Measurements from ENCODE around the gene ZNF408.
"Not testable (repeated sequence)": the region's sequence is repeated elsewhere in the genome, so short reads cannot be mapped to it uniquely, and the experiment has no call there.

The ZNF408 gene

GRCh38 chr11:46705070-46705688, 4.3 kb downstream of the ZNF408 start:
- Histone ChIP-seq H3K36me3 (ENCODE audit: insufficient read depth, low read length) (peaks cover 42% of the 10 kb centered on the region), H3K4me1 (ENCODE audit: insufficient read depth, low read length, severe bottlenecking) (peaks cover 13% of the 10 kb centered on the region), H3K79me2 (ENCODE audit: insufficient read depth, low read length) (peaks cover 10% of the 10 kb centered on the region), H3K4me3 (ENCODE audit: low read depth, low read length, poor library complexity, severe bottlenecking) (no peak overlapping the region), H3K4me2 (ENCODE audit: low read length) (no peak overlapping the region), H3K9ac (ENCODE audit: low read length) (no peak overlapping the region), H3K9me2 (ENCODE audit: low read depth, low read length) (no peaks in the 10 kb centered on the region), H3K9me3 (ENCODE audit: low read length) (no peaks in the 10 kb centered on the region), H3F3A (ENCODE audit: insufficient read depth, low read length) (no peaks in the 10 kb centered on the region), H4K20me1 (ENCODE audit: insufficient read depth, low read length) (no peaks in the 10 kb centered on the region), H3K27me3 (ENCODE audit: insufficient read depth, low read length) (no peaks in the 10 kb centered on the region), H2AFZ (ENCODE audit: low read length) (no peak overlapping the region), H3K27ac (ENCODE audit: low read depth, low read length, poor library complexity, severe bottlenecking) (no peak overlapping the region)
- TF ChIP-seq EZH2 (IDR thresholded peaks at IDR 0.05; ENCODE audit: borderline replicate concordance, low read length) (no peak), CTCF (IDR thresholded peaks at IDR 0.05; ENCODE audit: low read length) (no peak)

GRCh38 chr11:46706886-46707285, 6.1 kb downstream of the ZNF408 start:
- peaks cover 42% of the 10 kb centered on the region for H3K36me3 ChIP-seq (ENCODE audit: insufficient read depth, low read length)
- no peak overlapping the region for H3K27ac ChIP-seq (ENCODE audit: low read depth, low read length, poor library complexity, severe bottlenecking)
- no peak overlapping the region for H3K4me3 ChIP-seq (ENCODE audit: low read depth, low read length, poor library complexity, severe bottlenecking)
- H3K4me1 ChIP-seq (ENCODE audit: insufficient read depth, low read length, severe bottlenecking) = peaks cover 6% of the 10 kb centered on the region
- H3K27me3 ChIP-seq (ENCODE audit: insufficient read depth, low read length) = no peaks in the 10 kb centered on the region
- no peak overlapping the region for H3K4me2 ChIP-seq (ENCODE audit: low read length)
- 0 out of 2 replicates have a peak, but pooled peaks cover under 1% of the 10 kb centered on the region for H3K79me2 ChIP-seq (ENCODE audit: insufficient read depth, low read length)
- no peaks in the 10 kb centered on the region for H4K20me1 ChIP-seq (ENCODE audit: insufficient read depth, low read length)
- H3K9me2 ChIP-seq (ENCODE audit: low read depth, low read length) = no peaks in the 10 kb centered on the region
- H3K9ac ChIP-seq (ENCODE audit: low read length) = no peak overlapping the region
- H2AFZ ChIP-seq (ENCODE audit: low read length) = no peak overlapping the region
- TF ChIP-seq EZH2 (IDR thresholded peaks at IDR 0.05; ENCODE audit: borderline replicate concordance, low read length) = no peak
- TF ChIP-seq CTCF (IDR thresholded peaks at IDR 0.05; ENCODE audit: low read length) = no peak
- no peaks in the 10 kb centered on the region for H3F3A ChIP-seq (ENCODE audit: insufficient read depth, low read length)
- H3K9me3 ChIP-seq (ENCODE audit: low read length) = no peaks in the 10 kb centered on the region

- H3K9me3 ChIP-seq (ENCODE audit: low read length); H2AFZ ChIP-seq (ENCODE audit: low read length); H3K4me3 ChIP-seq (ENCODE audit: low read depth, low read length, poor library complexity, severe bottlenecking); H4K20me1 ChIP-seq (ENCODE audit: insufficient read depth, low read length); H3K27ac ChIP-seq (ENCODE audit: low read depth, low read length, poor library complexity, severe bottlenecking); H3K4me1 ChIP-seq (ENCODE audit: insufficient read depth, low read length, severe bottlenecking); H3K27me3 ChIP-seq (ENCODE audit: insufficient read depth, low read length); H3K9ac ChIP-seq (ENCODE audit: low read length); H3K9me2 ChIP-seq (ENCODE audit: low read depth, low read length); H3K79me2 ChIP-seq (ENCODE audit: insufficient read depth, low read length); H3K4me2 ChIP-seq (ENCODE audit: low read length); H3F3A ChIP-seq (ENCODE audit: insufficient read depth, low read length): not testable (repeated sequence)
- peaks cover 22% of the 10 kb centered on the region for H3K36me3 ChIP-seq (ENCODE audit: insufficient read depth, low read length)
These were observed 8.5 kb downstream of the ZNF408 start for GRCh38 chr11:46709351-46709750.

GRCh38 chr11:46710821-46711269, 10.0 kb downstream of the ZNF408 start:
- Histone ChIP-seq H3K79me2 (ENCODE audit: insufficient read depth, low read length) (no peaks in the 10 kb centered on the region), H3K36me3 (ENCODE audit: insufficient read depth, low read length) (peaks cover 7% of the 10 kb centered on the region), H2AFZ (ENCODE audit: low read length) (no peak overlapping the region), H3K27ac (ENCODE audit: low read depth, low read length, poor library complexity, severe bottlenecking) (no peak overlapping the region), H3K9ac (ENCODE audit: low read length) (no peak overlapping the region), H3F3A (ENCODE audit: insufficient read depth, low read length) (no peaks in the 10 kb centered on the region), H3K9me2 (ENCODE audit: low read depth, low read length) (no peaks in the 10 kb centered on the region), H3K27me3 (ENCODE audit: insufficient read depth, low read length) (no peaks in the 10 kb centered on the region), H4K20me1 (ENCODE audit: insufficient read depth, low read length) (no peaks in the 10 kb centered on the region), H3K9me3 (ENCODE audit: low read length) (no peaks in the 10 kb centered on the region), H3K4me3 (ENCODE audit: low read depth, low read length, poor library complexity, severe bottlenecking) (no peak overlapping the region), H3K4me2 (ENCODE audit: low read length) (no peak overlapping the region), H3K4me1 (ENCODE audit: insufficient read depth, low read length, severe bottlenecking) (no peaks in the 10 kb centered on the region)
- TF ChIP-seq CTCF (IDR thresholded peaks at IDR 0.05; ENCODE audit: low read length) = no peak
- no peak for TF ChIP-seq EZH2 (IDR thresholded peaks at IDR 0.05; ENCODE audit: borderline replicate concordance, low read length)
